Activated CD4-positive, alpha-beta memory T cell treated with anti-CD3 and anti-CD28 coated beads for 36 hours (primary cell): Measurements from ENCODE around the gene MDGA2. TPM values are rescaled to one million over a fixed set of nuclear protein-coding genes. Genes with fewer than 3 reads are reported as not detected.

Experiments used
- CTCF ChIA-PET: fragments of 350-600 bp; sonication (Branson Sonifier 250); formaldehyde crosslinking; loops from one replicate; lab custom pipeline; 2021; ENCODE audit warnings: antibody characterized with exemption, inconsistent platforms; lab: Charles Lee
- POLR2A ChIA-PET: fragments of 350-600 bp; sonication (Branson Sonifier 250); formaldehyde crosslinking; loops from one replicate; lab custom pipeline; 2021; ENCODE audit warnings: antibody characterized with exemption; lab: Charles Lee
- DNase-seq: peaks from one replicate; pipeline ENCODE4 v3.0.0-alpha.2; 2020
- H3K27ac Mint-ChIP-seq: one replicate; pipeline ENCODE4 v1.8.0; 2021; ENCODE audit warnings: mixed read lengths
- H3K27me3 Mint-ChIP-seq: one replicate; pipeline ENCODE4 v1.8.0; 2021; ENCODE audit warnings: mixed read lengths
- H3K36me3 Mint-ChIP-seq: one replicate; pipeline ENCODE4 v1.8.0; 2021; ENCODE audit warnings: mixed read lengths
- H3K4me1 Mint-ChIP-seq: one replicate; pipeline ENCODE4 v1.8.0; 2021; ENCODE audit warnings: low read depth, mixed read lengths
- H3K4me3 Mint-ChIP-seq: one replicate; pipeline ENCODE4 v1.8.0; 2021; ENCODE audit warnings: mild to moderate bottlenecking, mixed read lengths
- H3K9me3 Mint-ChIP-seq: one replicate; pipeline ENCODE4 v1.8.0; 2021; ENCODE audit warnings: mixed read lengths
- intact Hi-C: fragments of 100-400 bp; cut with micrococcal nuclease; formaldehyde crosslinking; loops from one replicate; pipeline ENCODE4 v1.15.1; 2023
- total RNA-seq, 2 experiments: library from RNA; stranded (reverse); gene quantifications; one replicate each; pipeline ENCODE4 v1.2.3, GENCODE V29; 2021

The MDGA2 gene
- total RNA-seq, 2 experiments from 2014 or later, result not detected

DNA sequence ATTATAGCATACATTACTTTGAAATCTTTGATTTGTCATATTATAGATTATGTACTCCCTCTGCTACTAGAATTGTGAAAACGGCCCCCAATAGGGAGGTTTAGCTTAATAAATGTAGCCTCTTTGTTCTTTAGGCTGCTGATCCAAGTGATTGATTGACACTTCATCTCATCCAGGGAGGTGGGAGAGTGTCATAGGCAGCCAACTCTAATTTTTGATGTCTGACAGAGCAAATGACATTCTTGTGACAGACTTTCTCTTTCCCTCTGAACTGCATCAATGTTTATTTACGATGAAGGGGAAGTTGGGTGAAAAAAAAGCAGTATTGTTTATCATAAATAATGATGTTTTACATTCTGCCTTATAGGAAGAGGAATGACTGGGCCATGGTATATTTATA is 221.4 kb downstream of the MDGA2 start:
- H3K9me3 Mint-ChIP-seq, result peaks cover 8% of the 10 kb centered on the region
- no peaks in the 10 kb centered on the region for H3K36me3 Mint-ChIP-seq
- DNase-seq, result no peak
- no peaks in the 10 kb centered on the region for H3K4me1 Mint-ChIP-seq
- ChIA-PET CTCF (no interaction called here), POLR2A (no interaction called here)
- no peak overlapping the region for H3K27ac Mint-ChIP-seq
- H3K4me3 Mint-ChIP-seq, result no peak overlapping the region
- intact Hi-C loops, result no loop called here
- H3K27me3 Mint-ChIP-seq, result no peaks in the 10 kb centered on the region

DNA sequence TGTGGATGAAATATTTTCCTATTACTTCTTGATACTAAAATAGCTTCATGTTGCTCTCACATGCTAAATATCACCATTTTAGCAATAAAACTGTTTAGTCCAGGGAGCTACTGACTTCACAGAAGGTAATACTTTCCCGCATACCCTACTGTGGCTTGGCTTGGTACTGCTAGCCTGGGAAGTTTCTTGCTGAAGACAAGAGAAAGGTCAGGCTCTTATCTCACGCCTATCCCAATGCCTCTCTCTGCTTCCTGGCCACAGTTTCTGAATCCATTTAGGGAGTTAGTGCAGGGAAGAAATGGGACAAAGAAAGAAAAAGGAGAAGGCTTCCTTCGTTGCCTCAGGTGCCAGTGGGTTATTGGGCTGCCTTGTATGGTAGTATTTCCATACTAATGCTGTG is 228.3 kb downstream of the MDGA2 start:
- Mint-ChIP-seq H3K27ac (no peak overlapping the region), H3K4me3 (no peak overlapping the region), H3K27me3 (no peaks in the 10 kb centered on the region), H3K9me3 (peaks cover 11% of the 10 kb centered on the region), H3K36me3 (no peaks in the 10 kb centered on the region), H3K4me1 (no peaks in the 10 kb centered on the region)
- no peak for DNase-seq
- ChIA-PET POLR2A (no interaction called here), CTCF (no interaction called here)
- intact Hi-C loops, result no loop called here

DNA sequence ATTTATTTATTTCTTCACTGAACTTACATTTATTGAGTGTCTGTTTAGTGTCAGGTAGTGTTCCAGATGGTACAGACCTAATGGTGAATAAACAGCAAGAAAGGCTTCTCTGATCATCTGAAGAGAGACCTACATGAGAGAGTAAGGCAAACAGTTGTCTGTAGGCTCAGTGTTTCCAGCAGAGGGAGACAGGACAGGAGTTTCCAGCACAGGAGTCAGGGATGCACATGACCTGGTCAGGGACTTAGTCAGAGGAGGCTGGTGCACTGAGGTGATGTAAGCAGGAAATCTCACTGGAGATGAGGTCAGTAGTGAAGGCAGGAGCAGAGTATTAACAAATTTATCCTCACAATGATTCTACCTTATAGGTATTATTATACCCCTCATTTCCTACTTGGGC is 233.2 kb downstream of the MDGA2 start:
- intact Hi-C loops, result no loop called here

GRCh38 chr14:47439953-47440352 is 235.5 kb downstream of the MDGA2 start:
- no peak overlapping the region for H3K27ac Mint-ChIP-seq
- DNase-seq, result no peak
- H3K36me3 Mint-ChIP-seq, result no peaks in the 10 kb centered on the region
- intact Hi-C loops, result no loop called here
- CTCF ChIA-PET, result no interaction called here
- H3K4me3 Mint-ChIP-seq, result no peak overlapping the region
- H3K4me1 Mint-ChIP-seq, result no peaks in the 10 kb centered on the region
- POLR2A ChIA-PET, result no interaction called here
- H3K27me3 Mint-ChIP-seq, result no peaks in the 10 kb centered on the region
- peaks cover 7% of the 10 kb centered on the region for H3K9me3 Mint-ChIP-seq

More for the DNA sequence above, 233.2 kb downstream of the MDGA2 start:
- H3K27me3 Mint-ChIP-seq, result no peaks in the 10 kb centered on the region
- H3K9me3 Mint-ChIP-seq, result peaks cover 8% of the 10 kb centered on the region
- H3K4me3 Mint-ChIP-seq, result no peak overlapping the region
- no peaks in the 10 kb centered on the region for H3K4me1 Mint-ChIP-seq
- CTCF ChIA-PET, result no interaction called here
- DNase-seq, result no peak
- H3K27ac Mint-ChIP-seq, result no peak overlapping the region
- no peaks in the 10 kb centered on the region for H3K36me3 Mint-ChIP-seq
- POLR2A ChIA-PET, result no interaction called here

DNA sequence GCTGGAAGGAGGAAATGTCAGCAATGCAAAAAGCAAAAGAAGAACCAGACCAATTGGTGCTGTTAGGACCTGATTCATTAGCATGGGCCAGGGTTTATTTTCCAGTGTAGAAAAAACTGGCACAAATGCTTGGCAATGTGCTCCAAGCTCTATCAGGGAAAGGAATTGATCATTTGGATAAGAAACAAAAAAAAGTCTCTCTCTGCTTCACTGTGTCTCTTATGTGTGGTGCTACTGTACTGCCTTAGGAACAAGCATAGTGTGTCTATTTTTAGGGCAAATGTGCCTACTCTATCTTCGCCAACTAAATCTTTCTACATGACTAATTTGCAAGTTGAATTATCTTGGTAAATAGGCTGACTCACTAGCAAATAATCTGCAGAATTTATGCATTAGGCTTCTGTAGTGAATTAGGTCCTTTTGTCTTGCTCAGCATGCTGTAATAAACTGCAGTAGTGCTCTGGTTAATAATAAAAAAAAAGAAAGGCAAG is 236.7 kb downstream of the MDGA2 start:
- Mint-ChIP-seq H3K27ac (no peak overlapping the region), H3K4me1 (no peaks in the 10 kb centered on the region), H3K27me3 (no peaks in the 10 kb centered on the region), H3K36me3 (no peaks in the 10 kb centered on the region), H3K4me3 (no peak overlapping the region), H3K9me3 (peaks cover 5% of the 10 kb centered on the region)
- intact Hi-C loops, result no loop called here
- ChIA-PET CTCF (no interaction called here), POLR2A (no interaction called here)
- no peak for DNase-seq

DNA sequence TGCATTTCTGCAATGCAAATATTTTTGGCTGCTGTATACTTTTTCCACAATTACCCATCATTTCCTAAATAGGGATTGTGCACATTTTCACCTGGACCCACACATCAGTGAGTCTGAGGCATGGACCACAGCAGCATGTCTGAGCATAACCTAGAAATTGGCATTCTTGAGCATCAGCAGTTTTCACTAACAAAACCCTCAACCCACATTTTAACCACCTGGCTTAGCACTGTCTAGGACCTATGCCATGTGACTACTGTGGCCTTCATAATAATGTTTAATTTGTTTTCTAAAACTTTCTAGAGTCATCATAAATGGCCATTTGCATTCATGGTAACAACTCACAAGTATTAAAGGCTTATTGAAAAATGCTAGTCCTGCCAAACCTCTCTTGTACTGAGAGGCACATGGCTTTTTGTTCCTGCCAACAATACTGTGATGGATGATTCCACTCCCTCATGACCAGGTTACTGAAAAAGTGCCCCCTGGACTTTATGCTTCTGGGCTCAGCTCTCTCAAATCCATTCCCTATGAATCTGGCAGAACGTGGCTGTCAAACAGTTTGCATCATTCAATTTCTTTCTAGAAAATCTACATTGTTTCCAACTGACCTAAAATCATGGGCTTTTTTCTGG is 240.0 kb downstream of the MDGA2 start:
- ChIA-PET POLR2A (no interaction called here), CTCF (no interaction called here)
- H3K9me3 Mint-ChIP-seq, result no peaks in the 10 kb centered on the region
- no peak overlapping the region for H3K4me3 Mint-ChIP-seq
- intact Hi-C loops, result no loop called here
- H3K27ac Mint-ChIP-seq, result no peak overlapping the region
- H3K4me1 Mint-ChIP-seq, result no peaks in the 10 kb centered on the region
- no peaks in the 10 kb centered on the region for H3K27me3 Mint-ChIP-seq
- no peaks in the 10 kb centered on the region for H3K36me3 Mint-ChIP-seq
- no peak for DNase-seq

GRCh38 chr14:47427629-47428028 is 247.8 kb downstream of the MDGA2 start:
- intact Hi-C loops, result no loop called here
- POLR2A ChIA-PET, result no interaction called here
- no peaks in the 10 kb centered on the region for H3K4me1 Mint-ChIP-seq
- no peaks in the 10 kb centered on the region for H3K9me3 Mint-ChIP-seq
- CTCF ChIA-PET, result no interaction called here
- no peaks in the 10 kb centered on the region for H3K27me3 Mint-ChIP-seq
- no peaks in the 10 kb centered on the region for H3K36me3 Mint-ChIP-seq
- H3K4me3 Mint-ChIP-seq, result no peak overlapping the region
- no peak overlapping the region for H3K27ac Mint-ChIP-seq
- no peak for DNase-seq

- intact Hi-C loops, result no loop called here
- H3K4me3 Mint-ChIP-seq, result no peak overlapping the region
- DNase-seq, result no peak
- CTCF ChIA-PET, result no interaction called here
- POLR2A ChIA-PET, result no interaction called here
- H3K27me3 Mint-ChIP-seq, result no peaks in the 10 kb centered on the region
- H3K36me3 Mint-ChIP-seq, result no peaks in the 10 kb centered on the region
- no peaks in the 10 kb centered on the region for H3K4me1 Mint-ChIP-seq
- no peaks in the 10 kb centered on the region for H3K9me3 Mint-ChIP-seq
- no peak overlapping the region for H3K27ac Mint-ChIP-seq
Observed at GRCh38 chr14:47425302-47425701, 250.1 kb downstream of the MDGA2 start.

DNA sequence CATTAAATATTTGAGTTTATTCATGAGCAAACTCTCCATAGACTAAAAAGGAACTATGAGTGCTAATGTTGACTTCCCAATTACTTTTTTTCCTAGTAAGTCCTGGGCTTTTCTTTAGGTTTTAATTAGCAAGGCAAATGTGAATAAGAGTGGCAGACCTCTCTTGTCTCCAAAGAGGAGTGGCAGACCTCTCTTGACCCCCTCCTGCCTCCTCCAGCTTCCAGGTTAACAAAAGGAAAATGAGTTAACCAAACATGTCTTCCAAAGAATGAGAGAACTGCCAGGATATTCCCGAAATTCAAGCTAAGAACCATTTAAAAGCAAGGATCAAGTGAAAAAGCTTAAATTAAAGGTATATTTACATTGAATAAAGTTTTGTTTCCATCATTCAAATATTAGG is 253.2 kb downstream of the MDGA2 start:
- ChIA-PET CTCF (no interaction called here), POLR2A (no interaction called here)
- intact Hi-C loops, result no loop called here
- Mint-ChIP-seq H3K9me3 (peaks cover 1% of the 10 kb centered on the region), H3K4me1 (no peaks in the 10 kb centered on the region), H3K36me3 (no peaks in the 10 kb centered on the region), H3K27ac (no peak overlapping the region), H3K27me3 (no peaks in the 10 kb centered on the region), H3K4me3 (no peak overlapping the region)
- DNase-seq, result no peak

DNA sequence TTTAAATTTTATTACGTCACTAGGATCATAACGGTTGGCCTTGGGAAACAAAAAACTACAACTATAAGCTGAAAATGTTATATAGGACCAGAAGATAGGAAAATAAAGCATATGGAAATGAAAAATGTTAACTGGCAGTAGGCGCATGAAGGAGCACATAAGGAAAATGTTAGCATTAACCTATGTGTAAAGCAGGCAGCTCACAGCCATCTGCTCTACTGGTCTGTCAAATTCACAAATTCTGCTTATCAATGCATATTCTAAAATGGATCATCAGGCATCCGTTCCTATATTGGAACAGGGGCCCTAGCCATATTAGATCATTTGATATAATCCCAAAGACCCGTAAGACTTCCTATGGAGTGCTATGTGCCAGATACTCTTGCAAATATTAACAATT is 263.9 kb downstream of the MDGA2 start:
- ChIA-PET POLR2A (no interaction called here), CTCF (no interaction called here)
- no peak overlapping the region for H3K4me3 Mint-ChIP-seq
- DNase-seq, result no peak
- peaks cover 3% of the 10 kb centered on the region for H3K9me3 Mint-ChIP-seq
- no peak overlapping the region for H3K27ac Mint-ChIP-seq
- no peaks in the 10 kb centered on the region for H3K27me3 Mint-ChIP-seq
- H3K36me3 Mint-ChIP-seq, result no peaks in the 10 kb centered on the region
- intact Hi-C loops, result no loop called here
- no peaks in the 10 kb centered on the region for H3K4me1 Mint-ChIP-seq

DNA sequence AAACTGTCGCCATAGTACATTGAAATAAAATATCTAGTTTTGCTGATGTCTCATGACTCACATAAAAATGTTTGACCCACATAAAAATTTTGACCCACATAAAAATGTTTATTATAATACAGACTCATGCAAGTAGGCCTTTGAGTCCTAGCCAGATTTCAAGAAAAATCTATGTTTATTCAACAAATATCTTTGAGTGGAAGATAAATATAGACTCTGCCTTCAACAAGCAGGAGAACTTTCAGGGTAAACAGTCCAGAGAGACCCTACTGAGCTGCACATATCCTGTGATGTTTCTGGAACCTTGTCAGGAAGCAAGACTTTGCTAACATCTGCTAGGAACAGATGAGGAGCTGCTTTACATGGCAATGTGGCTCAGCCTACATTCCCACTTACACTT is 283.1 kb downstream of the MDGA2 start:
- no peaks in the 10 kb centered on the region for H3K27me3 Mint-ChIP-seq
- peaks cover 16% of the 10 kb centered on the region for H3K9me3 Mint-ChIP-seq
- H3K4me1 Mint-ChIP-seq, result no peaks in the 10 kb centered on the region
- CTCF ChIA-PET, result no interaction called here
- DNase-seq, result no peak
- intact Hi-C loops, result no loop called here
- H3K36me3 Mint-ChIP-seq, result no peaks in the 10 kb centered on the region
- no peak overlapping the region for H3K27ac Mint-ChIP-seq
- H3K4me3 Mint-ChIP-seq, result no peak overlapping the region
- POLR2A ChIA-PET, result no interaction called here

DNA sequence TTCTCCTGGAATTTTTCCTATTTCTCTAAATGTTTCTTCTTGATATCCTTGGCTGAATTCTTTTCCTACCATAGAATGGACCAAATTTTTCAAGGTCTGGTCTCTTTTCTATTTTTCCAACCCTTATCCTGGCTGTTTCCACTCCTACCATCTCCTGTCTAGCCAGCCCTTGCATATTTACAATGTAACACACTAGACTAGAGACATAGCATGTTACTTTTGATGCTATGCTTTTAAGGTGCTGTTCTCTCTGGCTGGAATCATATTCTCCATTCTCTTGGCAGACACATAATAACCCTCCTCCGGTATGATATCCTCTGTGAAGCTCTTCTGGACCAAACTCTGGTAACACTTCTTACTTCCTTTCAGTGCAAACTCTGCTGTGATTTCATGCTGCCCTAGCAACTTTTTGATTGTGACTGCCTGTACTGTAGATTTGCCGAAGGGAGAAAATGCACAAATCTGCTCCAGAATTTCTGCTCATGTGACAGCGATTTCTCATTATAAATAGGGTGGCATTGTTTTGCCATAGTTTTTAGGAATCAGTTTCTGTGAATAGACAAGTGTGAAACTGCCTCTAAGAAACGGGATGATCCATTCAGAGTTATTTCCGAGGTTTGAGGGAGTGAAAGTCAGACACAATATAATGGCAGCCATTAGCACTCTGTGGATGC is 284.4 kb downstream of the MDGA2 start:
- Mint-ChIP-seq H3K27ac (no peak overlapping the region), H3K9me3 (peaks cover 8% of the 10 kb centered on the region), H3K4me1 (no peaks in the 10 kb centered on the region), H3K4me3 (no peak overlapping the region), H3K27me3 (no peaks in the 10 kb centered on the region), H3K36me3 (no peaks in the 10 kb centered on the region)
- intact Hi-C loops, result no loop called here
- DNase-seq, result no peak
- ChIA-PET CTCF (no interaction called here), POLR2A (no interaction called here)

DNA sequence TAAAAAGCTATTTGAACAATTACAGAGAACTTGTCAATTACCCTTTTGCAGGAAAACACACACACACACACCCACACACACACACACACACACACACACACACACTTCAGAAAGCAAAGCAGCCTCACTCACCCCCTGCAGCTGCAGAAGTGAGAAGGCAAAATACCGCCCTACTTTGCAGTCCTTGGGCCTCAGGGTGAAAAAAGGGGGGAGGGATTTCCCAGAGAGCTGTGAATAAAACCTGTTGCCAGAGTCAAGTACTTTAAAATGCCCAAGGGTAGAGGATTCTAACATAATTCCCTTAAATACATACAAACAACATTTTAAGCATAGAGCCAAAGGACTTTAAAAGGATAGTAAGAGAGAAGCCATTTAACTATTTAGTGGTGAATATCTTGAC is 285.9 kb downstream of the MDGA2 start:
- H3K36me3 Mint-ChIP-seq, result no peaks in the 10 kb centered on the region
- ChIA-PET CTCF (interaction anchor here (0.6 to 0.9 kb wide), 2 partner anchors 34 to 471 kb away, joined by 3 read pairs; no protein-coding TSS in a partner anchor), POLR2A (no interaction called here)
- no peak for DNase-seq
- intact Hi-C loops, result no loop called here
- no peaks in the 10 kb centered on the region for H3K27me3 Mint-ChIP-seq
- H3K27ac Mint-ChIP-seq, result no peak overlapping the region
- H3K4me1 Mint-ChIP-seq, result no peaks in the 10 kb centered on the region
- H3K4me3 Mint-ChIP-seq, result no peak overlapping the region
- H3K9me3 Mint-ChIP-seq, result peaks cover 8% of the 10 kb centered on the region
